Osteocyte (in vitro differentiated cells): Measurements from ENCODE around the gene SMYD2. TPM values are rescaled to one million over a fixed set of nuclear protein-coding genes. Genes with fewer than 3 reads are reported as not detected.

Source experiments
- DNase-seq: peaks from one replicate; pipeline ENCODE4 v3.0.0; 2021; ENCODE audit warnings: mixed read lengths; ENCODE audit not compliant: unreplicated experiment; ENCODE audit errors: extremely low spot score
- H3K27ac Mint-ChIP-seq: one replicate; pipeline ENCODE4 v1.8.0; 2021; ENCODE audit warnings: mild to moderate bottlenecking, mixed read lengths; ENCODE audit not compliant: unreplicated experiment
- H3K27me3 Mint-ChIP-seq: one replicate; pipeline ENCODE4 v1.8.0; 2021; ENCODE audit warnings: mixed read lengths; ENCODE audit not compliant: unreplicated experiment
- H3K36me3 Mint-ChIP-seq: one replicate; pipeline ENCODE4 v1.8.0; 2021; ENCODE audit warnings: mixed read lengths; ENCODE audit not compliant: unreplicated experiment
- H3K4me1 Mint-ChIP-seq: one replicate; pipeline ENCODE4 v1.8.0; 2021; ENCODE audit warnings: mixed read lengths; ENCODE audit not compliant: unreplicated experiment
- H3K4me3 Mint-ChIP-seq: one replicate; pipeline ENCODE4 v1.8.0; 2021; ENCODE audit warnings: mild to moderate bottlenecking, moderate library complexity, mixed read lengths; ENCODE audit not compliant: unreplicated experiment
- H3K9me3 Mint-ChIP-seq: one replicate; pipeline ENCODE4 v1.8.0; 2021; ENCODE audit warnings: mixed read lengths; ENCODE audit not compliant: unreplicated experiment
- CTCF ChIP-seq: fragments of 200-600 bp; sonication (generic); IDR thresholded peaks from 2 replicates; pipeline ENCODE4 v1.5.0; 2021; ENCODE audit warnings: antibody characterized with exemption, mild to moderate bottlenecking, moderate library complexity
- total RNA-seq: library from RNA; stranded (reverse); gene quantifications from 2 replicates; pipeline ENCODE4 v1.2.1, GENCODE V29; 2021

Gene SMYD2
- total RNA-seq, 1 donor from 2014 or later, result 44.7 TPM

DNA sequence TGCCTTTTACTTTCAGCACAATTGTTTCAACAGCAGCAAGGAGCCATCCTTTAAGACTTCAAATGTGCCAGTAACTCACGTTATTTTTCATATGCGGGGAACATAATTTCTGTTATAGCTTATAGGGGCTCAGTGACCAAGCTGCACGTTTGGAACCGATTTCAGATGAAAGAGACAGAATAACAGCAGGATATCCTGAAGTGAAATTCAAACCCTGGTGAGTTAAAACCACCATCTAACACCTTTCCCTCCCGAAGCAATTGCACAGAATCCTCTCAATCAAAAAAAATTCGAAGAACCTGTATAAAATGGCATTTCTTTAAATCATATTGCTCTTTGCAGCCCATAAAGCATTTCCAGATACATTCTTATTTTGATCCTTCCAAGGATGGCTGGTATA is 6.9 kb downstream of the SMYD2 start:
- Mint-ChIP-seq H3K4me3 (no peak overlapping the region), H3K36me3 (peaks cover 2% of the 10 kb centered on the region), H3K27me3 (no peaks in the 10 kb centered on the region), H3K9me3 (no peaks in the 10 kb centered on the region), H3K4me1 (peaks cover 38% of the 10 kb centered on the region), H3K27ac (no peak overlapping the region)
- no peak for TF ChIP-seq CTCF
- DNase-seq, result no peak

DNA sequence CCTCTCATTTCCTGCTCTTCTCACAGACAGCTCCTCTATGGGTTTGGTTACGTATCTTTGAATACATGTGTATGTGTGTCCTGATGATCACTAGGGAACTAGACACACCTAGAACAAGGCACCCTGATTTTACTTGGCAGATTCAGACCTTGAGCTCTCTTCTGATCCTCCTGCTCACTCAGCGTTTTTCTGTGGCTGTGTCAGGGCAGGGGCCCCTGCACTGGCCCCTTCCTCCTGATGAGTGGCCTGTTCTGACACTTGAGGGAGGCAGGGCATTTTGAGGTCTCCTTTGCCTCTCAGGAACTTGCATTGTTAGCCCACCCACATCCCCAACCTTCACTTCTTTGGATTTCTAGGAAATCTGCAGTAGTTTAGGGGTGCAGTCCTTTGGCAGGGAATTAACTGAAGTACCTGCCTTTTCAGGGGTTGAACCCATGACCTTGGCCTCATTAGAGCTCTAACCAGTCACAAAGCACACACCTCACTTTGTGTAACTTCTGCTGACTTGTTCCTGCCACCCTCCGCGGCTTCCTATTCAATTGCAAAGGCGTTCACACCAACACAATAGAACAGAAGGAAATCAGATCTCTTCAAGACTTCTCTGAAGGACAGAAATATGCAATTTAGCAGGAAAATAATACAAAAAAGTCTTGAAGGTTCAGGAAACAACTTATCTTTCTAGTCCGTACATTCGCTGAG is 8.8 kb downstream of the SMYD2 start:
- Mint-ChIP-seq H3K4me3 (no peak overlapping the region), H3K27ac (peak overlapping the region; percentile 87), H3K36me3 (peaks cover 2% of the 10 kb centered on the region), H3K27me3 (no peaks in the 10 kb centered on the region), H3K9me3 (no peaks in the 10 kb centered on the region), H3K4me1 (peaks cover 32% of the 10 kb centered on the region)
- DNase-seq, result no peak
- TF ChIP-seq CTCF, result no peak

DNA sequence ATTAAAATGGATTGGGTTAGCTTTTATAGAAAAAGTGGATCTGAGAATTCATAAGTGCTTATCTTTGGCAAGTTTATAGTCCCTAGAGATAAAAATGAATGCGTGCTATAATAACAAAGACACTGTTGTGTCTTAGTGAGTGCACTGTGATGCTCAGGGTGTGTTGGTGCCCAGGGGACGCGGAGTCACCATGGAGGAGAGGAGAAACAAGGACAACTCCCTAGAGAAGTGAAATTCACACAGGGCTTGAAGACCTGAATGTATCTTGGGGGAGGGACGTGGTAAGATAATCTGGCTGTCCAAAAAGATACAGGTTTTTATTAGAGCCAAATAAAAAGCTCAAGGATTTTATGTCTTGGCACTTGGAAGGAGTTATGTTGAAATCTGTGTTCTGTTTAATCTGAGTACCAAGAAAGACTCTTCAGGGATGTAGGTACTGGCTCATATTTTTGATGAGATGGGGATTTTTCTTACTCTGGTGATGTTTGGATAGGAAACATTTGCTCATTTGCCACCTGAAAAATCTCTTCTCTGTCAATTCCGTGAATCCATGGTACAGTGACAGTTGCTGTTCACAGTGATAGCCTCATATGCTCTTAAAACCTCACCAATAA is 9.6 kb downstream of the SMYD2 start:
- H3K27ac Mint-ChIP-seq, result peak overlapping the region; percentile 87
- H3K36me3 Mint-ChIP-seq, result peaks cover 2% of the 10 kb centered on the region
- no peak for TF ChIP-seq CTCF

GRCh38 chr1:214292322-214292721 is 11.4 kb downstream of the SMYD2 start:
- Mint-ChIP-seq H3K4me1 (peaks cover 51% of the 10 kb centered on the region), H3K27me3 (no peaks in the 10 kb centered on the region), H3K9me3 (no peaks in the 10 kb centered on the region), H3K36me3 (peaks cover 2% of the 10 kb centered on the region), H3K4me3 (no peak overlapping the region), H3K27ac (no peak overlapping the region)
- no peak for TF ChIP-seq CTCF
- no peak for DNase-seq

More for the DNA sequence above, 9.6 kb downstream of the SMYD2 start:
- Mint-ChIP-seq H3K9me3 (no peaks in the 10 kb centered on the region), H3K4me3 (no peak overlapping the region), H3K27me3 (no peaks in the 10 kb centered on the region), H3K4me1 (peaks cover 33% of the 10 kb centered on the region)
- no peak for DNase-seq

GRCh38 chr1:214295934-214296333 is 15.0 kb downstream of the SMYD2 start:
- no peak for TF ChIP-seq CTCF
- peak overlapping the region; percentile 82 for H3K27ac Mint-ChIP-seq
- no peak overlapping the region for H3K4me3 Mint-ChIP-seq
- DNase-seq, result no peak
- no peaks in the 10 kb centered on the region for H3K36me3 Mint-ChIP-seq
- H3K9me3 Mint-ChIP-seq, result peaks cover 5% of the 10 kb centered on the region
- no peaks in the 10 kb centered on the region for H3K27me3 Mint-ChIP-seq
- H3K4me1 Mint-ChIP-seq, result peaks cover 55% of the 10 kb centered on the region
